B cell (primary cell): Measurements from ENCODE around the gene HPN. TPM values are rescaled to one million over a fixed set of nuclear protein-coding genes. Genes with fewer than 3 reads are reported as not detected.

Source experiments
- ATAC-seq: fragments of 200-7000 bp; cut with Tn5 transposase; one replicate; pipeline ENCODE4 v1.10.0; 2021; ENCODE audit warnings: low read depth, mild to moderate bottlenecking, moderate number of reproducible peaks, moderate library complexity
- CTCF ChIA-PET: fragments of 350-600 bp; sonication (Branson Sonifier 250); formaldehyde crosslinking; loops from one replicate; lab custom pipeline; 2021; ENCODE audit warnings: antibody characterized with exemption, inconsistent platforms; lab: Charles Lee
- POLR2A ChIA-PET: fragments of 350-600 bp; sonication (Branson Sonifier 250); formaldehyde crosslinking; loops from one replicate; lab custom pipeline; 2021; ENCODE audit warnings: antibody characterized with exemption; lab: Charles Lee
- DNase-seq: peaks from one replicate; pipeline ENCODE4 v3.0.0; 2013
- H2AFZ ChIP-seq: 2 replicates; pipeline ENCODE4 v1.6.1; 2012; ENCODE audit warnings: mild to moderate bottlenecking, low read depth, low read length; ENCODE audit not compliant: insufficient read depth, poor library complexity, severe bottlenecking
- H3K27ac ChIP-seq, 2 donors: 1 replicate in 1 of 2; 2 replicates in 1 of 2; pipeline ENCODE4 v1.5.1; 2012 to 2013; ENCODE audit warnings: low read length in 2 of 2, mild to moderate bottlenecking in 2 of 2, moderate library complexity in 1 of 2
- H3K27me3 ChIP-seq, 4 experiments: fragments of 200-600 bp in 1 of 4; sonication (generic) in 1 of 4; replicated peaks in 1 of 4; 1 replicate in 2 of 4; 2 replicates in 2 of 4; pipeline versions ENCODE4 v1.6.1 to v1.7.0; 2013 to 2016; ENCODE audit warnings: low read length in 3 of 4, mild to moderate bottlenecking in 2 of 4, mixed read lengths in 1 of 4, moderate library complexity in 1 of 4; ENCODE audit not compliant: insufficient read depth in 4 of 4, control insufficient read depth in 3 of 4; ENCODE audit errors: control extremely low read depth in 1 of 4
- H3K36me3 ChIP-seq, 2 experiments: replicated peaks in 1 of 2; 1 replicate in 1 of 2; 2 replicates in 1 of 2; pipeline versions ENCODE4 v1.6.1 to v1.7.1; 2013; ENCODE audit warnings: low read length in 1 of 2; ENCODE audit not compliant: insufficient read depth in 2 of 2, control insufficient read depth in 1 of 2; ENCODE audit errors: control extremely low read depth in 1 of 2, extremely low read depth in 1 of 2
- H3K4me1 ChIP-seq, 2 donors: fragments of 200-600 bp in 1 of 2; sonication (generic) in 1 of 2; 1 replicate in 1 of 2; 2 replicates in 1 of 2; pipeline versions ENCODE4 v1.5.1 to v1.6.1; 2013 to 2017; ENCODE audit warnings: low read length in 2 of 2; ENCODE audit not compliant: control insufficient read depth in 2 of 2, insufficient read depth in 2 of 2
- H3K4me2 ChIP-seq: replicated peaks from 2 replicates; pipeline ENCODE3; 2012; ENCODE audit warnings: mild to moderate bottlenecking, low read depth, low read length; ENCODE audit not compliant: poor library complexity, severe bottlenecking
- H3K4me3 ChIP-seq, 5 experiments: fragments of 200-600 bp in 1 of 5; sonication (generic) in 1 of 5; 1 replicate in 3 of 5; 2 replicates in 2 of 5; pipeline versions ENCODE4 v1.5.1 to v1.7.0; 2011 to 2016; ENCODE audit warnings: low read length in 4 of 5, mild to moderate bottlenecking in 4 of 5, low read depth in 2 of 5, control low read depth in 1 of 5, moderate library complexity in 1 of 5; ENCODE audit not compliant: insufficient read depth in 1 of 5; ENCODE audit errors: control extremely low read depth in 1 of 5, extremely low read depth in 1 of 5
- H3K79me2 ChIP-seq: fragments of 200-600 bp; sonication (generic); one replicate; pipeline ENCODE4 v1.6.0; 2016; ENCODE audit warnings: low read length; ENCODE audit not compliant: control insufficient read depth, insufficient read depth
- H3K9ac ChIP-seq: fragments of 200-600 bp; sonication (generic); 2 replicates; pipeline ENCODE4 v1.6.1; 2017; ENCODE audit warnings: mild to moderate bottlenecking, low read length, moderate library complexity
- H3K9me3 ChIP-seq, 3 donors: one replicate each; pipeline versions ENCODE4 v1.6.1 to v1.7.1; 2013; ENCODE audit warnings: low read length in 2 of 3; ENCODE audit not compliant: control insufficient read depth in 2 of 3, insufficient read depth in 1 of 3; ENCODE audit errors: control extremely low read depth in 1 of 3
- H4K20me1 ChIP-seq: 2 replicates; pipeline ENCODE4 v1.6.0; 2012; ENCODE audit warnings: mild to moderate bottlenecking, low read length; ENCODE audit not compliant: insufficient read depth, control insufficient read depth, poor library complexity, severe bottlenecking
- H3K27ac Mint-ChIP-seq: one replicate; pipeline ENCODE4 v1.8.0; 2021; ENCODE audit warnings: mixed read lengths
- H3K27me3 Mint-ChIP-seq: one replicate; pipeline ENCODE4 v1.8.0; 2021; ENCODE audit warnings: mixed read lengths
- H3K4me1 Mint-ChIP-seq: one replicate; pipeline ENCODE4 v1.8.0; 2021; ENCODE audit warnings: mixed read lengths
- H3K4me3 Mint-ChIP-seq: one replicate; pipeline ENCODE4 v1.8.0; 2021; ENCODE audit warnings: mixed read lengths
- H3K9me3 Mint-ChIP-seq: one replicate; pipeline ENCODE4 v1.8.0; 2022; ENCODE audit warnings: mixed read lengths; ENCODE audit not compliant: insufficient read depth
- EZH2 ChIP-seq: IDR thresholded peaks from 2 replicates; pipeline ENCODE4 v1.6.1; 2012; ENCODE audit warnings: borderline replicate concordance, low read depth, mild to moderate bottlenecking, moderate library complexity, low read length; ENCODE audit not compliant: insufficient read depth, poor library complexity, severe bottlenecking
- WGBS: methylation state at CpG from one replicate; pipeline ENCODE4 v1.1.5; 2013; ENCODE audit warnings: missing lambda C conversion rate; ENCODE audit not compliant: insufficient coverage; 5-methylcytosine and 5-hydroxymethylcytosine counted together
- intact Hi-C: fragments of 100-400 bp; cut with micrococcal nuclease; formaldehyde crosslinking; loops from one replicate; pipeline ENCODE4 v1.10.0; 2022
- polyA plus RNA-seq: library from polyadenylated mRNA; depleted of rRNA; stranded (reverse); fragments of >200 nt; gene quantifications from 2 replicates; pipeline ENCODE4 v1.2.3, GENCODE V29; 2012
- total RNA-seq, 2 donors: library from RNA; stranded (reverse); fragments of 120-200 nt in 1 of 2; gene quantifications; 1 replicate in 1 of 2; 2 replicates in 1 of 2; pipeline versions ENCODE4 v1.2.3 to v1.2.4, GENCODE V29; 2013 to 2022
- TF ChIP-seq, protein P1 (sequence below): fragments of 200-600 bp; IDR thresholded peaks from one replicate; pipeline ENCODE4 v1.8.0; 2022; ENCODE audit warnings: antibody characterized with exemption, mild to moderate bottlenecking

HPN gene
- total and polyA plus RNA-seq, 2 donors (not counting 1 experiment from before 2014, with no cell fraction given), result 0.30 TPM; not detected in 1

DNA sequence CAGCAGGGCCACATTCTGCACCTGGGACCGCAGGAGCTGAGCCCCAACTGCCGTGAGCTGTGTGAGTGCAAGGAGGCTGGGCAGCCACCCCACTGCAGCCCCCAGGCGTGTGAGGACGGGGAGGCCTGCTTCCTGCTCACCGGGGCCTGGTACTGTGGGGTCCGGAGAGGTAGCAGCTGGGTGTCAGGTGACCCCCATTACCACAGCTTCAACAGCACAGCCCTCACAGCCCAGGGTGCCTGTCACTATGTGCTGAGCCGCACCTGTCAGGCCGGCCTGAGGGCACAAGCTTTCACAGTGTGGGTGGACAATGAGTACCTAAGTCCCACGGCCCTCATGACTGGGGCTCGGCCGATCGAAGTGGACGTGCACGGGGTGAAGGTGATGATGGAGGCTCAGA, 38.3 kb downstream of the HPN start:
- Histone ChIP-seq H3K4me2 (no peak overlapping the region), H3K9ac (no peak overlapping the region), H3K36me3 (no peaks in the 10 kb centered on the region), H2AFZ (no peak overlapping the region), H3K4me3 (no peak overlapping the region), H3K9me3 (no peaks in the 10 kb centered on the region), H3K4me1 (peaks cover 51 to 65% of the 10 kb centered on the region in 2 donors), H3K27ac (no peak overlapping the region), H3K79me2 (no peaks in the 10 kb centered on the region), H3K27me3 (no peaks in the 10 kb centered on the region), H4K20me1 (no peaks in the 10 kb centered on the region)
- no peak for DNase-seq
- no peak for TF ChIP-seq EZH2
- TF ChIP-seq, protein P1, sequence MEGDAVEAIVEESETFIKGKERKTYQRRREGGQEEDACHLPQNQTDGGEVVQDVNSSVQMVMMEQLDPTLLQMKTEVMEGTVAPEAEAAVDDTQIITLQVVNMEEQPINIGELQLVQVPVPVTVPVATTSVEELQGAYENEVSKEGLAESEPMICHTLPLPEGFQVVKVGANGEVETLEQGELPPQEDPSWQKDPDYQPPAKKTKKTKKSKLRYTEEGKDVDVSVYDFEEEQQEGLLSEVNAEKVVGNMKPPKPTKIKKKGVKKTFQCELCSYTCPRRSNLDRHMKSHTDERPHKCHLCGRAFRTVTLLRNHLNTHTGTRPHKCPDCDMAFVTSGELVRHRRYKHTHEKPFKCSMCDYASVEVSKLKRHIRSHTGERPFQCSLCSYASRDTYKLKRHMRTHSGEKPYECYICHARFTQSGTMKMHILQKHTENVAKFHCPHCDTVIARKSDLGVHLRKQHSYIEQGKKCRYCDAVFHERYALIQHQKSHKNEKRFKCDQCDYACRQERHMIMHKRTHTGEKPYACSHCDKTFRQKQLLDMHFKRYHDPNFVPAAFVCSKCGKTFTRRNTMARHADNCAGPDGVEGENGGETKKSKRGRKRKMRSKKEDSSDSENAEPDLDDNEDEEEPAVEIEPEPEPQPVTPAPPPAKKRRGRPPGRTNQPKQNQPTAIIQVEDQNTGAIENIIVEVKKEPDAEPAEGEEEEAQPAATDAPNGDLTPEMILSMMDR, result no peak
- CTCF ChIA-PET, result interaction anchor here (1.1 to 14.9 kb wide), 3 partner anchors 10 to 14 kb away, joined by 3 to 192 read pairs (median 3); no protein-coding TSS in a partner anchor
- Mint-ChIP-seq H3K27me3 (peaks cover 5% of the 10 kb centered on the region), H3K4me1 (peaks cover 63% of the 10 kb centered on the region), H3K4me3 (no peak overlapping the region), H3K9me3 (no peaks in the 10 kb centered on the region), H3K27ac (no peak overlapping the region)
- no peak for ATAC-seq
- POLR2A ChIA-PET, result no interaction called here
- 95% methylated on average over 10 of the region's 14 CpGs for WGBS
- intact Hi-C loops, result no loop called here

DNA sequence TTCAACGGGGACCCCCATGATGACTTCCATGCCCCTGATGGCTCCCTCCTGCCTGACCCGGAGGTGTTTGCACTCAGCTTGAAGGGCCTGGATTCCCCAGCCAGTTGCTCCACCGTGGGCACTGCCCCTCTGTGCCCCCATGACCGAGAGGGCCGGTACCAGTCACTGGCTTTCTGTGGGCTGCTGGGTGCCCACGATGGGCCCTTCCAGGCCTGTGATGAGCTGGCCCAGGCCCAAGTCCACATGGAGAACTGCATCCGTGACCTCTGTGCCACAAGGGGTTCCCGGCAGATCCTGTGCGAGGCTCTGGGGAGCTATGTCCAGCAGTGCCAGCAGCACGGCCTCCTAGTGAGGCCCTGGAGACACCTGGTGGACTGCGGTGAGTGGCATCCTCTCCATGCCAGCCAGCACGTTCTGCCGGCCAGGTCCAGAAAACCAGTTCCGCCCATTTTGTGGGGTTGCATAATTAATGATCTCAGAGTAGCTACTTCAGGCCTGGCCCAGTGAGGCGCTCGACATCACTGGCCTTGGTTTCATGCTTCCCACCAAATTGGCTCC, 39.2 kb downstream of the HPN start:
- no peak overlapping the region for H3K27ac Mint-ChIP-seq
- DNase-seq (no peak), ATAC-seq (no peak)
- no peak overlapping the region for H3K4me2 ChIP-seq
- WGBS, result 93% methylated on average over 16 of the region's 16 CpGs
- no peak overlapping the region for H2AFZ ChIP-seq
- no peaks in the 10 kb centered on the region for H3K27me3 ChIP-seq
- H3K4me3 Mint-ChIP-seq, result no peak overlapping the region
- H3K4me1 ChIP-seq, result peaks cover 53 to 65% of the 10 kb centered on the region in 2 donors
- TF ChIP-seq EZH2, result no peak
- TF ChIP-seq, protein P1, result no peak
- peaks cover 5% of the 10 kb centered on the region for H3K27me3 Mint-ChIP-seq
- no peaks in the 10 kb centered on the region for H3K9me3 ChIP-seq
- no peaks in the 10 kb centered on the region for H3K79me2 ChIP-seq
- ChIA-PET CTCF (interaction anchor here (0.6 to 14.9 kb wide), 7 partner anchors 9 to 72 kb away, joined by 3 to 192 read pairs (median 3); no protein-coding TSS in a partner anchor), POLR2A (no interaction called here)
- no peak overlapping the region for H3K9ac ChIP-seq
- peaks cover 64% of the 10 kb centered on the region for H3K4me1 Mint-ChIP-seq
- H3K9me3 Mint-ChIP-seq, result no peaks in the 10 kb centered on the region
- intact Hi-C loops, result no loop called here
- no peak overlapping the region for H3K4me3 ChIP-seq
- no peaks in the 10 kb centered on the region for H4K20me1 ChIP-seq
- H3K36me3 ChIP-seq, result no peaks in the 10 kb centered on the region
- H3K27ac ChIP-seq, result no peak overlapping the region
